NOMO-1 treated with dmso at 0.1 percent for 144 hours (cell line): ENCODE results near the gene LNPEP.

ENCODE experiments used
- DNase-seq: peaks from one replicate; lab custom pipeline; 2025; ENCODE audit not compliant: unreplicated experiment; lab: John Stamatoyannopoulos, UW

LNPEP gene

GRCh38 chr5:96994493-96994892, 58.6 kb downstream of the LNPEP start:
- DNase-seq = no peak

GRCh38 chr5:96995419-96995818, 59.5 kb downstream of the LNPEP start:
- no peak for DNase-seq

- peak; percentile 32 for DNase-seq
Observed at GRCh38 chr5:96997265-96997859, 61.5 kb downstream of the LNPEP start.

GRCh38 chr5:96999856-97000255, 64.0 kb downstream of the LNPEP start:
- no peak for DNase-seq

- no peak for DNase-seq
Observed at GRCh38 chr5:97000391-97000790, 64.5 kb downstream of the LNPEP start.

- DNase-seq = no peak
Observed at GRCh38 chr5:97002983-97003382, 67.1 kb downstream of the LNPEP start.

- DNase-seq = no peak
Observed at GRCh38 chr5:97004423-97005060, 68.7 kb downstream of the LNPEP start.

- no peak for DNase-seq
Observed at GRCh38 chr5:97006454-97007060, 70.7 kb downstream of the LNPEP start.

GRCh38 chr5:97009212-97009898, 73.5 kb downstream of the LNPEP start:
- peak; percentile 63 for DNase-seq

- no peak for DNase-seq
Observed at GRCh38 chr5:97009921-97010320, 74.0 kb downstream of the LNPEP start.

- DNase-seq = no peak
Observed at GRCh38 chr5:97010606-97011005, 74.7 kb downstream of the LNPEP start.

GRCh38 chr5:97011567-97011966, 75.7 kb downstream of the LNPEP start:
- no peak for DNase-seq

- no peak for DNase-seq
Observed at GRCh38 chr5:97019435-97020117, 83.7 kb downstream of the LNPEP start.

GRCh38 chr5:97021416-97021815, 85.5 kb downstream of the LNPEP start:
- DNase-seq = no peak

GRCh38 chr5:97022898-97023297, 87.0 kb downstream of the LNPEP start:
- peak; percentile 63 for DNase-seq

GRCh38 chr5:97026721-97027120, 90.8 kb downstream of the LNPEP start:
- DNase-seq = no peak

GRCh38 chr5:97037819-97038218, 101.9 kb downstream of the LNPEP start:
- DNase-seq = no peak

- DNase-seq = no peak
Observed at GRCh38 chr5:97041239-97041638, 105.4 kb downstream of the LNPEP start.

- no peak for DNase-seq
Observed at GRCh38 chr5:97042996-97043395, 107.1 kb downstream of the LNPEP start.

GRCh38 chr5:97043511-97043910, 107.6 kb downstream of the LNPEP start:
- no peak for DNase-seq

GRCh38 chr5:97044052-97044451, 108.2 kb downstream of the LNPEP start:
- no peak for DNase-seq
